ENCODE results near the gene U2AF1L4. TPM values are rescaled to one million over a fixed set of nuclear protein-coding genes. Genes with fewer than 3 reads are reported as not detected.

Gene U2AF1L4
- total RNA-seq, 4 donors from 2014 or later = 7.9 to 31.1 (median 20.9) TPM

DNA sequence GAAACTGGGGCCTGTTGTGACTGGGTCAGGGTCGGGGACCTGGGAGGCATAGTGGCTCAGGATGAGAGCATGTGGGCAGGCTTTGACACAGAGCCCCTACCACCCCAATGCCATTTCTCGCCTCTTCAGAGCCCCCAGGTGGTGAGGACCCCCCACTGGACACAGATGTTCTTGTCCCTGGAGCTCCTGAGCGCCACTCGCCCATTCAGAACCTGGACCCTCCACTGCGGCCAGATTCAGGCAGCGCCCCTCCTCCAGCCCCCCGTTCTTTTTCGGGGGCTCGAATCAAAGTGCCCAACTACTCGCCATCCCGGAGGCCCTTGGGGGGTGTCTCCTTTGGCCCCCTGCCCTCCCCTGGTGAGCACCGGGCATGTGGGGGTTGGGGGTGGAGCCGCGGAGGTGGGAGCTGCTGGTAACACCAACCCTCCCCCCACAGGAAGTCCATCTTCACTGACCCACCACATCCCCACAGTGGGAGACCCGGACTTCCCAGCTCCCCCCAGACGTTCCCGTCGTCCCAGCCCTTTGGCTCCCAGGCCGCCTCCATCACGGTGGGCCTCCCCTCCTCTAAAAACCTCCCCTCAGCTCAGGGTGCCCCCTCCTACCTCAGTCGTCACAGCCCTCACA, 13.3 kb downstream of the U2AF1L4 start:
- intact Hi-C loops (cut with DNase I) = no loop called here

DNA sequence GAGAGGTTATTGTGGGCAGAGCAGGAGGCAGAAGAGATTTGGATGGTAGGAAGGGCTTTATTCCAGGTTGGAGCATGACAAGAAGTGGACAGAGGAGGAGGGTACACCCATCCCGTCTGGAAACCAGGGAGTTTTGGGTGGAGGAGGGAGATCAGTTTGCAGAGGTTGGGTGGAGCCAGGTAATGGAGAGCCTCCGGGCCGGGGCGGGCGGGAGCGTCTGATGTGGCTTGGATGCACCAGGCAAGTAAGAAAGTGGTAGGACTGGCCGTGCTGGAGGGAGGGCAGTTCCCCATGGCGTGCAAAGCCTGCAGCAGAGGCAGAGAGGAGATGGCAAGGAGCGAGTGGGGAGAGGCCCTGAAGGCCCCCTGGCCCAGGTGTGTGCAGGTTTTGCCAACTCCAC, 13.9 kb downstream of the U2AF1L4 start:
- 75% methylated on average over 9 of the region's 9 CpGs for WGBS
- Histone ChIP-seq H3K27ac (replicated peaks in 1 of 4) (no peak overlapping the region), H3K36me3 (peaks cover 85 to 100% (median 98%) of the 10 kb centered on the region in 4 donors), H3K9me3 (no peaks in the 10 kb centered on the region), H3K4me3 (no peak overlapping the region), H3K27me3 (no peaks in the 10 kb centered on the region), H3K4me1 (no peaks in the 10 kb centered on the region)
- intact Hi-C loops (cut with DNase I) = no loop called here
- DNase-seq (ENCODE audit: extremely low spot score) = no peak
- TF ChIP-seq POLR2AphosphoS5 (IDR thresholded peaks at IDR 0.05) (no peak), POLR2A (IDR thresholded peaks at IDR 0.05; ENCODE audit: low read depth) (no peak)

More for the DNA sequence above, 13.3 kb downstream of the U2AF1L4 start:
- Histone ChIP-seq H3K9me3 (no peaks in the 10 kb centered on the region), H3K4me1 (no peaks in the 10 kb centered on the region), H3K27me3 (no peaks in the 10 kb centered on the region), H3K36me3 (peaks cover 85 to 100% (median 98%) of the 10 kb centered on the region in 4 donors), H3K4me3 (no peak overlapping the region), H3K27ac (replicated peaks in 1 of 4) (no peak overlapping the region)
- TF ChIP-seq, protein P1, sequence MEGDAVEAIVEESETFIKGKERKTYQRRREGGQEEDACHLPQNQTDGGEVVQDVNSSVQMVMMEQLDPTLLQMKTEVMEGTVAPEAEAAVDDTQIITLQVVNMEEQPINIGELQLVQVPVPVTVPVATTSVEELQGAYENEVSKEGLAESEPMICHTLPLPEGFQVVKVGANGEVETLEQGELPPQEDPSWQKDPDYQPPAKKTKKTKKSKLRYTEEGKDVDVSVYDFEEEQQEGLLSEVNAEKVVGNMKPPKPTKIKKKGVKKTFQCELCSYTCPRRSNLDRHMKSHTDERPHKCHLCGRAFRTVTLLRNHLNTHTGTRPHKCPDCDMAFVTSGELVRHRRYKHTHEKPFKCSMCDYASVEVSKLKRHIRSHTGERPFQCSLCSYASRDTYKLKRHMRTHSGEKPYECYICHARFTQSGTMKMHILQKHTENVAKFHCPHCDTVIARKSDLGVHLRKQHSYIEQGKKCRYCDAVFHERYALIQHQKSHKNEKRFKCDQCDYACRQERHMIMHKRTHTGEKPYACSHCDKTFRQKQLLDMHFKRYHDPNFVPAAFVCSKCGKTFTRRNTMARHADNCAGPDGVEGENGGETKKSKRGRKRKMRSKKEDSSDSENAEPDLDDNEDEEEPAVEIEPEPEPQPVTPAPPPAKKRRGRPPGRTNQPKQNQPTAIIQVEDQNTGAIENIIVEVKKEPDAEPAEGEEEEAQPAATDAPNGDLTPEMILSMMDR (IDR thresholded peaks at IDR 0.05) = no peak
- TF ChIP-seq EP300 (IDR thresholded peaks at IDR 0.05) (no peak), POLR2A (IDR thresholded peaks at IDR 0.05; ENCODE audit: low read depth) (no peak)
- no peak for DNase-seq (ENCODE audit: extremely low spot score)
- WGBS = 85% methylated on average over 20 of the region's 21 CpGs

DNA sequence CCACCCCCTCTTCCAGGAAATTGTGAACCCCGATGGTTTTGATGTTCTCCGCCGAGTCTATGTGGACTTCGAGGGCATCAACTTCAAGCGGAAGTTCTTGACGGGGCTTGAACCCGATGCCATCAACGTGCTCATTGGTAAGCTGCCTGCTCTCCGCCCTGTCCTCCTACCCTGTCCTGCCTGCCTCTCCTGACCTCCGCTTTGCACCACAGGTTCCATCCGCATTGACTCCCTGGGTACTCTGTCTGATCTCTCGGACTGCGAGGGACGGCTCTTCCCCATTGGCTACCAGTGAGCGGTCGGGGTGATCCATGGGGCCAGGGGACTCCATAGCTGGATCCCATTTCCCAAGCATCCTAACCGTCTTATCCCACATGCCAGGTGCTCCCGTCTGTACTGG, 14.9 kb downstream of the U2AF1L4 start:
- Histone ChIP-seq H3K9me3 (no peaks in the 10 kb centered on the region), H3K4me1 (no peaks in the 10 kb centered on the region), H3K4me3 (no peak overlapping the region), H3K36me3 (peaks cover 93 to 100% (median 99%) of the 10 kb centered on the region in 4 donors), H3K27ac (replicated peaks in 1 of 4) (no peak overlapping the region), H3K27me3 (no peaks in the 10 kb centered on the region)
- 93% methylated on average over 18 of the region's 18 CpGs for WGBS
- no peak for DNase-seq (ENCODE audit: extremely low spot score)
- intact Hi-C loops (cut with DNase I) = no loop called here
- TF ChIP-seq, protein P1 (IDR thresholded peaks at IDR 0.05) = no peak
- TF ChIP-seq POLR2A (IDR thresholded peaks at IDR 0.05; ENCODE audit: low read depth) (no peak), EP300 (IDR thresholded peaks at IDR 0.05) (no peak), POLR2AphosphoS5 (IDR thresholded peaks at IDR 0.05) (no peak)

DNA sequence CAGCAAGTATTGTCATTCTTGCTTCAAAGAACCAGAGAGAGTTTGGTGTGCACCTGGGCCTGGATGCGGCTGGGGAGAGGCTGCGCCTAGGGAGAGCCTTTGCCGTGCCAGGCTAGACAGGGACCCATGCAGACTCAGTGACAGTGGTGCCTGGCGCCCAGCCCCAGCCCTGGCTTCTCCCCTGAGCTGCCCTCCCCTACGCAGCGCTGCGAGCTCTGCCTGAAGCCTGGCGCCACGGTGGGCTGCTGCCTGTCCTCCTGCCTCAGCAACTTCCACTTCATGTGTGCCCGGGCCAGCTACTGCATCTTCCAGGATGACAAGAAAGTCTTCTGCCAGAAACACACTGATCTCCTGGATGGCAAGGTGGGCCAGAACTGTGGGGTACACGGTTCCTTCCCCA, 15.5 kb downstream of the U2AF1L4 start:
- TF ChIP-seq EP300 (IDR thresholded peaks at IDR 0.05) = no peak
- no peak for TF ChIP-seq POLR2A (IDR thresholded peaks at IDR 0.05; ENCODE audit: low read depth)
- TF ChIP-seq, protein P1 (IDR thresholded peaks at IDR 0.05) = no peak
- TF ChIP-seq POLR2AphosphoS5 (IDR thresholded peaks at IDR 0.05) = no peak
- no peak for DNase-seq (ENCODE audit: extremely low spot score)
- Histone ChIP-seq H3K27ac (replicated peaks in 1 of 4) (no peak overlapping the region), H3K27me3 (no peaks in the 10 kb centered on the region), H3K36me3 (peaks cover 95 to 100% (median 99%) of the 10 kb centered on the region in 4 donors), H3K9me3 (no peaks in the 10 kb centered on the region), H3K4me1 (no peaks in the 10 kb centered on the region), H3K4me3 (no peak overlapping the region)
- intact Hi-C loops (cut with DNase I) = no loop called here
- 88% methylated on average over 11 of the region's 11 CpGs for WGBS

DNA sequence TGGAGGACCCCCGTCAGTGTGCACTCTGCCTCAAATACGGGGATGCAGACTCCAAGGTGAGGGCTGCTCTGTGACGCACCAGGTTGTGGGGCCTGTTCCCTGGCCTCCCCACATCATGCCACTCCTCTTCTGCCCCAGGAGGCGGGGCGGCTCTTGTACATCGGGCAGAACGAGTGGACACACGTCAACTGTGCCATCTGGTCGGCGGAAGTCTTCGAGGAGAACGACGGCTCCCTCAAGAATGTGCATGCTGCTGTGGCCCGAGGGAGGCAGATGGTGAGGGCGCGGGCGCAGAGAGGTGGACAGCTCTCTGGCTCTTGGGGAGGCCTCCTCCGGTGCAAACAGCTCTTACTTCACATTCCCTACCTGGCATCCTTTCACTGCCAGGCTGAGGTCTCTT, 16.2 kb downstream of the U2AF1L4 start:
- Histone ChIP-seq H3K27me3 (no peaks in the 10 kb centered on the region), H3K36me3 (peaks cover 94 to 100% (median 99%) of the 10 kb centered on the region in 4 donors), H3K27ac (replicated peaks in 1 of 4) (no peak overlapping the region), H3K9me3 (no peaks in the 10 kb centered on the region), H3K4me1 (no peaks in the 10 kb centered on the region), H3K4me3 (no peak overlapping the region)
- intact Hi-C loops (cut with DNase I) = no loop called here
- DNase-seq (ENCODE audit: extremely low spot score) = no peak
- 88% methylated on average over 17 of the region's 18 CpGs for WGBS
- TF ChIP-seq, protein P1 (IDR thresholded peaks at IDR 0.05) = no peak
- TF ChIP-seq POLR2A (IDR thresholded peaks at IDR 0.05; ENCODE audit: low read depth) = no peak
- no peak for TF ChIP-seq POLR2AphosphoS5 (IDR thresholded peaks at IDR 0.05)
- TF ChIP-seq EP300 (IDR thresholded peaks at IDR 0.05) = no peak
